MCF 10A (cell line): ENCODE data around the gene FAXC. TPM values are rescaled to one million over a fixed set of nuclear protein-coding genes. Genes with fewer than 3 reads are reported as not detected.

Source experiments
- Bru-seq: library from RNA; stranded (reverse); fragments of 400-500 nt; gene quantifications from one replicate; lab custom pipeline; 2021; lab: Mats Ljungman, UMichigan
- BruChase-seq, 2 experiments: library from RNA; stranded (reverse); fragments of 400-500 nt; gene quantifications; one replicate each; lab custom pipeline; 2021; lab: Mats Ljungman, UMichigan
- BruUV-seq: library from RNA; stranded (reverse); fragments of 400-500 nt; replicated peaks from 2 replicates; lab custom pipeline; 2021; lab: Mats Ljungman, UMichigan
- CTCF ChIA-PET: fragments of 300-600 bp; sonication (Branson Sonifier 250); formaldehyde crosslinking; extraction: SDS; loops from one replicate; lab custom pipeline; 2021; ENCODE audit warnings: antibody characterized with exemption, inconsistent platforms; lab: Yijun Ruan, JAX
- POLR2A ChIA-PET: fragments of 300-600, 350-650 bp; sonication (Branson Sonifier 250); formaldehyde crosslinking; extraction: SDS; loops from one replicate; lab custom pipeline; 2020; ENCODE audit warnings: antibody characterized with exemption, inconsistent platforms; lab: Yijun Ruan, JAX
- DNase-seq: peaks from one replicate; pipeline ENCODE4 v3.0.0-alpha.2; 2018; ENCODE audit not compliant: unreplicated experiment
- H3K27ac Mint-ChIP-seq: one replicate; pipeline ENCODE4 v1.8.0; 2022; ENCODE audit warnings: mild to moderate bottlenecking, low read depth, mixed read lengths; ENCODE audit not compliant: unreplicated experiment
- H3K27me3 Mint-ChIP-seq: one replicate; pipeline ENCODE4 v1.8.0; 2022; ENCODE audit warnings: mixed read lengths; ENCODE audit not compliant: insufficient read depth, unreplicated experiment
- H3K36me3 Mint-ChIP-seq: one replicate; pipeline ENCODE4 v1.8.0; 2022; ENCODE audit warnings: mild to moderate bottlenecking, moderate library complexity, mixed read lengths; ENCODE audit not compliant: insufficient read depth, unreplicated experiment
- H3K4me1 Mint-ChIP-seq: one replicate; pipeline ENCODE4 v1.8.0; 2022; ENCODE audit warnings: mixed read lengths; ENCODE audit not compliant: insufficient read depth, unreplicated experiment
- H3K4me3 Mint-ChIP-seq: one replicate; pipeline ENCODE4 v1.8.0; 2022; ENCODE audit warnings: mild to moderate bottlenecking, moderate library complexity, mixed read lengths; ENCODE audit not compliant: unreplicated experiment
- H3K9me3 Mint-ChIP-seq: one replicate; pipeline ENCODE4 v1.8.0; 2022; ENCODE audit warnings: mixed read lengths; ENCODE audit not compliant: unreplicated experiment
- CTCF ChIP-seq: fragments of 200-600 bp; IDR thresholded peaks from one replicate; pipeline ENCODE4 v1.8.0; 2022; ENCODE audit warnings: antibody characterized with exemption, mild to moderate bottlenecking; ENCODE audit not compliant: unreplicated experiment
- intact Hi-C: fragments of 100-400 bp; cut with micrococcal nuclease; formaldehyde crosslinking; loops from 2 replicates; pipeline ENCODE4 v1.14.1; 2022
- long read RNA-seq: library from polyadenylated mRNA; stranded (forward); transcript quantifications from one replicate; pipeline ENCODE4 v2.0.0, GENCODE V29; 2022
- total RNA-seq: library from RNA; stranded (reverse); gene quantifications from 2 replicates; pipeline ENCODE4 v1.2.3, GENCODE V29; 2022

The FAXC gene
- total RNA-seq: 2.3 and 3.6 TPM in 2 replicates
- Bru-seq, nascent RNA: percentile 37 among the genes with signal in this experiment
- percentile 34 among the genes with signal in this experiment for BruChase-seq, experiment 1, labeled RNA remaining after a 6-hour chase
- percentile 35 among the genes with signal in this experiment for BruChase-seq, experiment 2, labeled RNA remaining after a 2-hour chase
- long read RNA-seq, partial matches to known transcripts: 0 of 1 reads
- long read RNA-seq, other reads (novel, unspliced or antisense): 1 of 1 reads

- peak within 1 kb of the TSS; percentile 63 for H3K4me3 Mint-ChIP-seq
- ChIA-PET CTCF (interaction anchor here (0.7 to 7.7 kb wide), 10 partner anchors 12 to 194 kb away, joined by 3 to 92 read pairs (median 4); no protein-coding TSS in a partner anchor), POLR2A (interaction anchor here (0.7 to 3.4 kb wide), 13 partner anchors 9 to 219 kb away, joined by 3 to 14 read pairs (median 3); partner anchors contain the start of genes CCNC and COQ3)
- no peak within 1 kb of the TSS for H3K27ac Mint-ChIP-seq
- H3K4me1 Mint-ChIP-seq: peaks cover 1% of the 10 kb centered on the region
- BruUV-seq: no TSS peak
- intact Hi-C loops: loop anchor here (1.0 kb wide), 1 partner anchor 15 kb away; no protein-coding TSS in a partner anchor
- H3K36me3 Mint-ChIP-seq: no peaks in the 10 kb centered on the region
- peak; percentile 73 for DNase-seq
- H3K27me3 Mint-ChIP-seq: peaks cover 13% of the 10 kb centered on the region
- no peak for TF ChIP-seq CTCF
- no peaks in the 10 kb centered on the region for H3K9me3 Mint-ChIP-seq
Measured at GRCh38 chr6:99349171-99350141, at the start of gene FAXC. Gene FAXC, minus strand, starts transcription at chr6:99349674. Its CDS starts 302 bp downstream, at chr6:99349372.

- CTCF ChIA-PET: interaction anchor here (1.0 to 2.0 kb wide), 4 partner anchors 26 to 67 kb away, joined by 3 to 7 read pairs (median 4); no protein-coding TSS in a partner anchor
- no peak for TF ChIP-seq CTCF
- Mint-ChIP-seq H3K27ac (no peak overlapping the region), H3K4me3 (no peak overlapping the region), H3K27me3 (no peaks in the 10 kb centered on the region), H3K4me1 (peaks cover 6% of the 10 kb centered on the region), H3K36me3 (peaks cover 61% of the 10 kb centered on the region), H3K9me3 (no peaks in the 10 kb centered on the region)
- DNase-seq: no peak
- intact Hi-C loops: no loop called here
- POLR2A ChIA-PET: no interaction called here
- no TSS peak for BruUV-seq
Measured at GRCh38 chr6:99397287-99397686, 47.8 kb upstream of the FAXC start.

- Mint-ChIP-seq H3K27me3 (no peaks in the 10 kb centered on the region), H3K4me1 (peaks cover 6% of the 10 kb centered on the region), H3K4me3 (peak within 1 kb of the TSS; percentile 93), H3K9me3 (no peaks in the 10 kb centered on the region), H3K27ac (peak within 1 kb of the TSS; percentile 96), H3K36me3 (peaks cover 29% of the 10 kb centered on the region)
- ChIA-PET POLR2A (interaction anchor here (0.6 to 4.1 kb wide), 20 partner anchors 10 to 242 kb away, joined by 3 to 48 read pairs (median 4); partner anchors contain the start of genes FAXC and PNISR), CTCF (interaction anchor here (0.5 to 3.6 kb wide), 13 partner anchors 8 to 607 kb away, joined by 3 to 32 read pairs (median 4); partner anchors contain the start of gene PNISR)
- intact Hi-C loops: loop anchor here (1.0 to 2.0 kb wide), 2 partner anchors 31 to 60 kb away; partner anchors contain the start of gene PNISR
- TSS peak; percentile 44 for BruUV-seq
- peak; percentile 76 for DNase-seq
- TF ChIP-seq CTCF: no peak
Measured at GRCh38 chr6:99393698-99394531, 44.4 kb upstream of the FAXC start, which contains the start of gene COQ3. Gene COQ3, minus strand, starts transcription at chr6:99394195. Its CDS starts 16 bp downstream, at chr6:99394179.
